Tibial artery (tissue), 4 donors: ENCODE measurements around the gene ST3GAL6.

ENCODE experiments used
- DNase-seq, 2 donors: peaks; one replicate each; pipeline ENCODE4 v3.0.0-alpha.2; 2019
- H3K27ac ChIP-seq, 2 donors: fragments of 200-600 bp; sonication (generic) in 1 of 2; 1 replicate in 1 of 2; 2 replicates in 1 of 2; pipeline ENCODE4 v1.5.1; 2018 to 2019; ENCODE audit warnings: mild to moderate bottlenecking in 1 of 2
- H3K27me3 ChIP-seq, 2 donors: fragments of 200-600 bp; sonication (generic) in 1 of 2; one replicate each; pipeline versions ENCODE4 v1.5.1 to v1.6.0; 2016 to 2019
- H3K36me3 ChIP-seq, 3 donors: fragments of 200-600 bp; sonication (generic) in 2 of 3; one replicate each; pipeline ENCODE4 v1.5.1; 2016 to 2019; ENCODE audit warnings: mild to moderate bottlenecking in 2 of 3
- H3K4me1 ChIP-seq, 4 donors: fragments of 200-600 bp; sonication (generic) in 2 of 4; 1 replicate in 3 of 4; 2 replicates in 1 of 4; pipeline ENCODE4 v1.5.1; 2016 to 2019
- H3K4me3 ChIP-seq, 2 donors: fragments of 200-600 bp; sonication (generic) in 1 of 2; 1 replicate in 1 of 2; 2 replicates in 1 of 2; pipeline ENCODE4 v1.5.1; 2018 to 2019; ENCODE audit warnings: mild to moderate bottlenecking in 2 of 2
- H3K9me3 ChIP-seq, 3 donors: fragments of 200-600 bp; sonication (generic) in 1 of 3; one replicate each; pipeline ENCODE4 v1.5.1; 2016 to 2019
- intact Hi-C: fragments of 100-400 bp; cut with DNase I; formaldehyde crosslinking; loops from one replicate; pipeline ENCODE4 v1.15.0; 2023; ENCODE audit warnings: low total_unique reads
- TF ChIP-seq, protein P1 (sequence below), 2 experiments: fragments of 200-600 bp in 1 of 2; fragments of 450-650 bp in 1 of 2; IDR thresholded peaks; one replicate each; pipeline ENCODE4 v1.5.1; 2017 to 2019; ENCODE audit warnings: antibody characterized with exemption in 2 of 2, mild to moderate bottlenecking in 1 of 2, moderate library complexity in 1 of 2

The ST3GAL6 gene

DNA sequence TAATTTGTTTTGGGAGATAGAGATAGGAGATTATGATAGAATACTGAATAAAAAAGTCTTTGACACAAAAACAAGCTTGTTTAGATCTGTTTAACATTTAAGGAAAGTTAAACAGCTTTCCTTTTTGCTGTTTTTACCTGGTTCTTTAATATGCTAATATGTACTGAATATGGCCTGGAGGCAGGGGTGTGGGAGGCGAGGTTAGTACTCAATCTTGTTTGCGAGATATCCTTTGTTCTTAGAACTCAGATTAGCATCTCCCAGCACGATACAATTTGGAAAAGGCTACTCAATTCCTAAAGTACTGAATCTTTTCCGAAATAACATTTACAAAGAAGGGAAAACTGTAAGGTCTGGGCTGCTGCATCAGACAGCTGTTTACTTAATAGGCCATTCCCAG is 40.8 kb upstream of the ST3GAL6 start:
- intact Hi-C loops = no loop called here
- TF ChIP-seq, protein P1, sequence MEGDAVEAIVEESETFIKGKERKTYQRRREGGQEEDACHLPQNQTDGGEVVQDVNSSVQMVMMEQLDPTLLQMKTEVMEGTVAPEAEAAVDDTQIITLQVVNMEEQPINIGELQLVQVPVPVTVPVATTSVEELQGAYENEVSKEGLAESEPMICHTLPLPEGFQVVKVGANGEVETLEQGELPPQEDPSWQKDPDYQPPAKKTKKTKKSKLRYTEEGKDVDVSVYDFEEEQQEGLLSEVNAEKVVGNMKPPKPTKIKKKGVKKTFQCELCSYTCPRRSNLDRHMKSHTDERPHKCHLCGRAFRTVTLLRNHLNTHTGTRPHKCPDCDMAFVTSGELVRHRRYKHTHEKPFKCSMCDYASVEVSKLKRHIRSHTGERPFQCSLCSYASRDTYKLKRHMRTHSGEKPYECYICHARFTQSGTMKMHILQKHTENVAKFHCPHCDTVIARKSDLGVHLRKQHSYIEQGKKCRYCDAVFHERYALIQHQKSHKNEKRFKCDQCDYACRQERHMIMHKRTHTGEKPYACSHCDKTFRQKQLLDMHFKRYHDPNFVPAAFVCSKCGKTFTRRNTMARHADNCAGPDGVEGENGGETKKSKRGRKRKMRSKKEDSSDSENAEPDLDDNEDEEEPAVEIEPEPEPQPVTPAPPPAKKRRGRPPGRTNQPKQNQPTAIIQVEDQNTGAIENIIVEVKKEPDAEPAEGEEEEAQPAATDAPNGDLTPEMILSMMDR (IDR thresholded peaks at IDR 0.05) = no peak
- DNase-seq = no peak
- no peak overlapping the region for H3K27ac ChIP-seq
- no peaks in the 10 kb centered on the region for H3K36me3 ChIP-seq
- H3K4me3 ChIP-seq = no peak overlapping the region
- H3K9me3 ChIP-seq = no peaks in the 10 kb centered on the region
- H3K4me1 ChIP-seq = no peaks in the 10 kb centered on the region
- no peaks in the 10 kb centered on the region for H3K27me3 ChIP-seq

DNA sequence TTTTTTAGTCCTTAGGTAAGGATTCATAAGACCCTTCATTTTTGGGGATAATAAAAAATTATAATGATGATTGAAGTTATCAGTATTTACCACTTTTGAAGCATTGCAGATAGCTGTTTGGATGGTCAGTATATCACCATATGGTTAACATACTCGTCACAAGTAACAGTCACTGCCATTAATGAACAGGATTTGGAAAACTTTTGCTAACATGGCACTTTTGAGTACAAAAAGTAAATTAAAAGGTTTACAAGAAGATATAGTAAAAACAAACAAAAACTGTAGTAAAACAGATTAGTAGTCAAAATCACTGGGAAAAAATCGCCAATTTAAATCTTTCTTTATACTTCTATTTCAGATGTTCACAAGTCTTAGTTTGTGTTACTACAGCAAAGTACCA is 37.8 kb upstream of the ST3GAL6 start:
- Histone ChIP-seq H3K4me3 (no peak overlapping the region), H3K9me3 (no peaks in the 10 kb centered on the region), H3K27me3 (no peaks in the 10 kb centered on the region), H3K4me1 (no peaks in the 10 kb centered on the region), H3K27ac (no peak overlapping the region), H3K36me3 (no peaks in the 10 kb centered on the region)
- intact Hi-C loops = no loop called here
- TF ChIP-seq, protein P1 (IDR thresholded peaks at IDR 0.05) = no peak
- DNase-seq = no peak

DNA sequence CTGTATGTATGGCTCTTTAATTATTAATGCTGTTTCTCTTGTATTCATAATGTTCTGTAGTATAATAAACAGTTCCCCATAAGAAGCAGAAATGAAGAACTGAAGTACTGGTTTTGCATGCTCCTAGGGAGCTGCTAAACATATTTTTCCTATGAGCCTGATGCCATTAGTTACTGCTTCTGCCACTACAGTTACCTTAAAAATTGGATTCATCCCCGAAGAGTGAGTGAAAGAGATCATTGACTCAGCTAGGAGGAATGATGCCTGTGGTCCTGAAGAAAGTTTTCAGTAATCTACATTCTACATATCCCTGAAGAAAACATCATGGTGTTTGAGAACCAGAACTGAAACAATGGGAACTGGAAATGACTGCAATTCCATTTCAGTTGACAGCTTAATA is 37.1 kb upstream of the ST3GAL6 start:
- DNase-seq = no peak
- TF ChIP-seq, protein P1 (IDR thresholded peaks at IDR 0.05) = no peak
- Histone ChIP-seq H3K4me3 (no peak overlapping the region), H3K27me3 (no peaks in the 10 kb centered on the region), H3K27ac (no peak overlapping the region), H3K4me1 (no peaks in the 10 kb centered on the region), H3K36me3 (no peaks in the 10 kb centered on the region), H3K9me3 (no peaks in the 10 kb centered on the region)
- intact Hi-C loops = no loop called here

DNA sequence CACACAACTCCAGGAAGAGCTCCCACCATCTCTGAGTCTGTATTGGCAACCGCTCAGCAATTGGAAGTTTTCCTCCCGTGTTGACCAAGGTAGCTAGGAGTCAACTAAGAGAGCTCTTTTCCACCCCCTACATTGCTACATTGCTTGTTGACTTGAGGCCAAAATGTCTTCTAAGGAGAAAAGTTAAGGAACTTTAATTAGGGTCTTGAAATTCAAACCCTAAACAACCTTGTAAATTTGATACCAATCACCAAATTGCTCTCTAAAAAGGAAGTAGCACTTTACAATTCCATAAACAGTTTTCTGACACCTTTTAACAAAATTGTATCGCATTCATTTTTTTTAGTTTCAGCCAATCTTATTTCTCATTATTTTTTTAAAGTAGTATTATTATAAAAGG is 35.5 kb upstream of the ST3GAL6 start:
- Histone ChIP-seq H3K27ac (no peak overlapping the region), H3K36me3 (no peaks in the 10 kb centered on the region), H3K4me3 (no peak overlapping the region), H3K4me1 (peaks cover 0 to 5% (median 0%) of the 10 kb centered on the region in 4 donors), H3K27me3 (no peaks in the 10 kb centered on the region), H3K9me3 (no peaks in the 10 kb centered on the region)
- intact Hi-C loops = no loop called here
- DNase-seq = no peak
- TF ChIP-seq, protein P1 (IDR thresholded peaks at IDR 0.05) = no peak

DNA sequence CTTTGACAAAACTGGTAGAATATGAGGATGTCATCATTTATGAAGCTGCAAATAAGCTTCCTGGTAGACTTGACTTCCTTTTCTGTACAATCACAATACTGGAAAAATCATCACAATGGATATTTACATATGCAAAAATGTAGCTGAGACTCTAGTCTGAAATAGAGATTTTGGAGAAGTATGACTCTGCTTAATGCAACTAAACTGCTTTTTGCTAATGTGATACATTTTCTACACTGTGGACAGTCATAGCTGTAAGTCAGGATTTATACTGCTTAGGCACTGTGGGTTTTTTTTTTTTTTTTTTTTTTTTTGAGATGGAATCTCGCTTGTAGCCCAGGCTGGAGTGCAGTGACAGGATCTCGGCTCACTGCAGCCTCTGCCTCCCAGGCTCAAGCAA is 34.5 kb upstream of the ST3GAL6 start:
- Histone ChIP-seq H3K36me3 (no peaks in the 10 kb centered on the region), H3K4me3 (no peak overlapping the region), H3K9me3 (no peaks in the 10 kb centered on the region), H3K4me1 (peaks cover 0 to 7% (median 0%) of the 10 kb centered on the region in 4 donors), H3K27ac (no peak overlapping the region), H3K27me3 (no peaks in the 10 kb centered on the region)
- intact Hi-C loops = no loop called here
- DNase-seq = no peak
- TF ChIP-seq, protein P1 (IDR thresholded peaks at IDR 0.05) = no peak

DNA sequence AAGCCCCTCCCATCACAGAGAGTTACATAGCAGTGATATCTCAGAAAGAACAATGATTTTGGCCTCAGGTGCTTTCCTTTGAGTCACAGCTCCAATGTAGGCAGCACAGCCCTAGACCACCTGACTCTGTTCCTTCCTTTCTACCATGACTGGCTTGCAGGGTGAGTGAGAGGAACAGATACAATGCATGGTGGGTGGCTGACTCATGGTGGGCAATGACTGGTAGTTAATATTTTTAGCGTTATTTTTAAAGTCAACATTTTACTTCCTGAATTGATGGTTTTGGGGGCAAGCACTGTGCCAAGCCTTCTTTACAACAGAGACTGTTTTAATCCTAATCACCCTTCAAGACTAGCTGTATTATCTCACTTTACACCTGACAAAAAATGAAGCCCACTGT is 32.8 kb upstream of the ST3GAL6 start:
- Histone ChIP-seq H3K9me3 (no peaks in the 10 kb centered on the region), H3K27ac (no peak overlapping the region), H3K27me3 (no peaks in the 10 kb centered on the region), H3K36me3 (no peaks in the 10 kb centered on the region), H3K4me1 (peaks cover 0 to 22% (median 6%) of the 10 kb centered on the region in 4 donors), H3K4me3 (no peak overlapping the region)
- no peak for DNase-seq
- intact Hi-C loops = no loop called here
- TF ChIP-seq, protein P1 (IDR thresholded peaks at IDR 0.05) = no peak
